K562 (cell line): ENCODE measurements around the gene CHAMP1. TPM values are rescaled to one million over a fixed set of nuclear protein-coding genes. Genes with fewer than 3 reads are reported as not detected.

Experiments used
- ATAC-seq: fragments of 200-7000 bp; cut with Tn5 transposase; 3 replicates; pipeline ENCODE4 v1.9.1; 2020; ENCODE audit warnings: moderate library complexity
- BruUV-seq: library from RNA; stranded (reverse); fragments of 400-500 nt; replicated peaks from 2 replicates; lab custom pipeline; 2021; lab: Mats Ljungman, UMichigan
- CTCF ChIA-PET: fragments of 300-600 bp; formaldehyde crosslinking; extraction: SDS; loops from one replicate; lab custom pipeline; 2021; ENCODE audit warnings: low intra/inter-chr PET ratio; lab: Yijun Ruan, JAX
- POLR2A ChIA-PET: fragments of 300-600, 350-650 bp; sonication (Branson Sonifier 250); formaldehyde crosslinking; extraction: SDS; loops from one replicate; lab custom pipeline; 2021; ENCODE audit warnings: antibody characterized with exemption, inconsistent platforms; lab: Yijun Ruan, JAX
- DNase-seq, 4 experiments: peaks; one replicate each; pipeline versions ENCODE4 v3.0.0 to v3.0.0-alpha.2; 2011 to 2018; ENCODE audit warnings: low spot score in 3 of 4, mixed read lengths in 3 of 4; ENCODE audit errors: extremely low read depth in 1 of 4
- FAIRE-seq: peaks from 2 replicates; lab custom pipeline; 2011; peaks lifted over from hg19 to GRCh38; lab: Jason Lieb, UNC
- H2AFZ ChIP-seq: 2 replicates; pipeline ENCODE4 v1.6.0; 2011; ENCODE audit warnings: low read depth, low read length, control low read depth, inconsistent platforms
- H3K27ac ChIP-seq: fragments of 200-600 bp; 3 replicates; pipeline ENCODE4 v1.8.0; 2011; ENCODE audit warnings: low read depth, mild to moderate bottlenecking, control low read depth, inconsistent platforms, low read length, moderate library complexity, mixed read lengths; ENCODE audit errors: extremely low read depth
- H3K27me3 ChIP-seq, 2 experiments: fragments of 300-600 bp in 1 of 2; 2 replicates in 1 of 2; 3 replicates in 1 of 2; pipeline versions ENCODE4 v1.6.0 to v1.8.0; 2011; ENCODE audit warnings: inconsistent platforms in 2 of 2, low read length in 2 of 2, mild to moderate bottlenecking in 1 of 2, mixed read lengths in 1 of 2, moderate library complexity in 1 of 2; ENCODE audit not compliant: control insufficient read depth in 2 of 2, insufficient read depth in 2 of 2
- H3K36me3 ChIP-seq: fragments of 300-600 bp; 3 replicates; pipeline ENCODE4 v1.8.0; 2011; ENCODE audit warnings: mild to moderate bottlenecking, low read length, inconsistent platforms; ENCODE audit not compliant: control insufficient read depth, insufficient read depth
- H3K4me1 ChIP-seq, 2 experiments: fragments of 200-600 bp in 1 of 2; replicated peaks in 1 of 2; 2 replicates in 1 of 2; 3 replicates in 1 of 2; pipeline versions ENCODE4 v1.5.1 to v1.8.0; 2011; ENCODE audit warnings: inconsistent platforms in 2 of 2, low read length in 2 of 2, mild to moderate bottlenecking in 1 of 2, mixed read lengths in 1 of 2, moderate library complexity in 1 of 2; ENCODE audit not compliant: control insufficient read depth in 2 of 2, insufficient read depth in 2 of 2
- H3K4me2 ChIP-seq: 2 replicates; pipeline ENCODE4 v1.6.1; 2011; ENCODE audit warnings: low read length, control low read depth, inconsistent platforms, mixed read lengths; ENCODE audit not compliant: insufficient read depth
- H3K4me3 ChIP-seq: fragments of 200-600 bp; sonication (generic), shearing (Covaris generic); 2 replicates; pipeline ENCODE4 v1.5.1; 2016; ENCODE audit warnings: control low read depth, inconsistent platforms
- H3K79me2 ChIP-seq: fragments of 200-600 bp; 3 replicates; pipeline ENCODE4 v1.8.0; 2011; ENCODE audit warnings: low read length, inconsistent platforms; ENCODE audit not compliant: control insufficient read depth, insufficient read depth
- H3K9ac ChIP-seq, 2 experiments: 2 replicates each; pipeline versions ENCODE4 v1.6.0 to v1.6.1; 2011; ENCODE audit warnings: low read depth in 2 of 2, low read length in 2 of 2, control low read depth in 1 of 2, inconsistent platforms in 1 of 2, mild to moderate bottlenecking in 1 of 2, mixed read lengths in 1 of 2; ENCODE audit not compliant: insufficient read depth in 1 of 2
- H3K9me1 ChIP-seq: one replicate; pipeline ENCODE4 v1.6.0; 2011; ENCODE audit warnings: inconsistent platforms, mild to moderate bottlenecking, low read length, moderate library complexity; ENCODE audit not compliant: control insufficient read depth, insufficient read depth
- H3K9me3 ChIP-seq: replicated peaks from 2 replicates; pipeline ENCODE4 v1.5.1; 2011; ENCODE audit warnings: low read depth, low read length, inconsistent platforms; ENCODE audit not compliant: control insufficient read depth, insufficient read depth
- H4K20me1 ChIP-seq: replicated peaks from 2 replicates; pipeline ENCODE4 v1.6.1; 2011; ENCODE audit warnings: low read length, inconsistent platforms, mixed read lengths; ENCODE audit not compliant: control insufficient read depth, insufficient read depth
- HNRNPK ChIP-seq: fragments of 200-400 bp; formaldehyde crosslinking; IDR thresholded peaks from one replicate; pipeline ENCODE4 v1.6.1; 2018; ENCODE audit warnings: mild to moderate bottlenecking, low read depth, low read length; ENCODE audit not compliant: poor library complexity, severe bottlenecking
- ZFPM2 ChIP-seq: fragments of 250-450 bp; sonication (Bioruptor Pico); IDR thresholded peaks from 2 replicates; pipeline ENCODE4 v1.5.1; 2022; ENCODE audit warnings: mild to moderate bottlenecking
- ZNF277 ChIP-seq: fragments of 250-450 bp; sonication (Bioruptor Pico); IDR thresholded peaks from 2 replicates; pipeline ENCODE4 v1.8.0; 2022; ENCODE audit warnings: inconsistent platforms, mild to moderate bottlenecking, moderate library complexity, borderline replicate concordance
- ZNF766 ChIP-seq: fragments of 200-800 bp; sonication (Bioruptor generic); conservative IDR thresholded peaks from 2 replicates; pipeline ENCODE4 v1.6.1; 2016; ENCODE audit warnings: missing genetic modification characterization, missing compliant biosample characterization
- WGBS: fragments of 100-300 bp; shearing (Covaris generic); methylation state at CpG from one replicate; pipeline ENCODE4 v1.1.6; 2016; ENCODE audit warnings: low coverage, mixed read lengths; ENCODE audit not compliant: insufficient coverage; ENCODE audit errors: missing lambda C conversion rate; 5-methylcytosine and 5-hydroxymethylcytosine counted together
- in situ Hi-C: fragments of 300-500 bp; cut with MboI; formaldehyde crosslinking; loops from 4 replicates; pipeline ENCODE4 v1.15.0; 2018; ENCODE audit warnings: inconsistent platforms, mixed read lengths
- intact Hi-C: fragments of 100-400 bp; cut with micrococcal nuclease; formaldehyde crosslinking; loops from 2 replicates; pipeline ENCODE4 v1.14.2; 2022
- polyA plus RNA-seq, 8 experiments: library from polyadenylated mRNA; depleted of rRNA in 4 of 8; stranded (reverse) in 5 of 8; unstranded in 3 of 8; fragments of >200 nt; fragmentation: Nextera tagmentation in 2 of 8; fragmentation: Illumina TruSeq in 1 of 8; extraction: Ambion mirVana in 2 of 8; extraction: Trizol in 1 of 8; gene quantifications; 2 replicates each; pipeline versions ENCODE4 v1.2.1 to v1.2.3, GENCODE V29; 2011 to 2014; ENCODE audit warnings: inconsistent platforms in 1 of 8, missing spikeins in 1 of 8
- total RNA-seq, 7 experiments: library from RNA; depleted of rRNA in 6 of 7; stranded (reverse); fragments of >200 nt in 6 of 7; fragmentation: Illumina TruSeq in 2 of 7; extraction: Trizol in 2 of 7; gene quantifications; 2 replicates each; pipeline versions ENCODE4 v1.2.1 to v1.2.3, GENCODE V29; 2011 to 2021; ENCODE audit warnings: low replicate concordance in 1 of 7
- TF ChIP-seq, protein P1 (sequence below): fragments of 450-650 bp; IDR thresholded peaks from 2 replicates; pipeline ENCODE4 v1.6.1; 2016; ENCODE audit warnings: mild to moderate bottlenecking, moderate library complexity

The CHAMP1 gene
- total and polyA plus RNA-seq, 9 of the 15 experiments (the other 6 are each of a cell fraction or from before 2014, with no cell fraction given), result 0.70 to 40.6 (median 15.3) TPM

GRCh38 chr13:114269281-114269770 lies 45.0 kb upstream of the CHAMP1 start:
- no peak overlapping the region for H3K4me3 ChIP-seq
- ATAC-seq (no peak), FAIRE-seq (no peak), DNase-seq (no peak)
- H3K36me3 ChIP-seq, result peaks cover 77% of the 10 kb centered on the region
- no peaks in the 10 kb centered on the region for H3K9me1 ChIP-seq
- POLR2A ChIA-PET, result no interaction called here
- in situ Hi-C loops, result no loop called here
- H3K27ac ChIP-seq, result no peak overlapping the region
- 80% methylated on average over 4 of the region's 4 CpGs for WGBS
- peaks cover 2% of the 10 kb centered on the region; the same call in 1 of the 2 replicates for H3K9me3 ChIP-seq
- BruUV-seq, result no TSS peak
- H2AFZ ChIP-seq, result no peak overlapping the region
- no peaks in the 10 kb centered on the region for H3K27me3 ChIP-seq
- H4K20me1 ChIP-seq, result no peaks in the 10 kb centered on the region; the same call in 1 of the 2 replicates
- H3K4me2 ChIP-seq, result no peak overlapping the region
- H3K9ac ChIP-seq, result no peak overlapping the region
- intact Hi-C loops, result loop anchor here (1.0 kb wide), 1 partner anchor 35 kb away; no protein-coding TSS in a partner anchor
- H3K79me2 ChIP-seq, result no peaks in the 10 kb centered on the region
- no peaks in the 10 kb centered on the region for H3K4me1 ChIP-seq
- CTCF ChIA-PET, result no interaction called here
- TF ChIP-seq, protein P1, sequence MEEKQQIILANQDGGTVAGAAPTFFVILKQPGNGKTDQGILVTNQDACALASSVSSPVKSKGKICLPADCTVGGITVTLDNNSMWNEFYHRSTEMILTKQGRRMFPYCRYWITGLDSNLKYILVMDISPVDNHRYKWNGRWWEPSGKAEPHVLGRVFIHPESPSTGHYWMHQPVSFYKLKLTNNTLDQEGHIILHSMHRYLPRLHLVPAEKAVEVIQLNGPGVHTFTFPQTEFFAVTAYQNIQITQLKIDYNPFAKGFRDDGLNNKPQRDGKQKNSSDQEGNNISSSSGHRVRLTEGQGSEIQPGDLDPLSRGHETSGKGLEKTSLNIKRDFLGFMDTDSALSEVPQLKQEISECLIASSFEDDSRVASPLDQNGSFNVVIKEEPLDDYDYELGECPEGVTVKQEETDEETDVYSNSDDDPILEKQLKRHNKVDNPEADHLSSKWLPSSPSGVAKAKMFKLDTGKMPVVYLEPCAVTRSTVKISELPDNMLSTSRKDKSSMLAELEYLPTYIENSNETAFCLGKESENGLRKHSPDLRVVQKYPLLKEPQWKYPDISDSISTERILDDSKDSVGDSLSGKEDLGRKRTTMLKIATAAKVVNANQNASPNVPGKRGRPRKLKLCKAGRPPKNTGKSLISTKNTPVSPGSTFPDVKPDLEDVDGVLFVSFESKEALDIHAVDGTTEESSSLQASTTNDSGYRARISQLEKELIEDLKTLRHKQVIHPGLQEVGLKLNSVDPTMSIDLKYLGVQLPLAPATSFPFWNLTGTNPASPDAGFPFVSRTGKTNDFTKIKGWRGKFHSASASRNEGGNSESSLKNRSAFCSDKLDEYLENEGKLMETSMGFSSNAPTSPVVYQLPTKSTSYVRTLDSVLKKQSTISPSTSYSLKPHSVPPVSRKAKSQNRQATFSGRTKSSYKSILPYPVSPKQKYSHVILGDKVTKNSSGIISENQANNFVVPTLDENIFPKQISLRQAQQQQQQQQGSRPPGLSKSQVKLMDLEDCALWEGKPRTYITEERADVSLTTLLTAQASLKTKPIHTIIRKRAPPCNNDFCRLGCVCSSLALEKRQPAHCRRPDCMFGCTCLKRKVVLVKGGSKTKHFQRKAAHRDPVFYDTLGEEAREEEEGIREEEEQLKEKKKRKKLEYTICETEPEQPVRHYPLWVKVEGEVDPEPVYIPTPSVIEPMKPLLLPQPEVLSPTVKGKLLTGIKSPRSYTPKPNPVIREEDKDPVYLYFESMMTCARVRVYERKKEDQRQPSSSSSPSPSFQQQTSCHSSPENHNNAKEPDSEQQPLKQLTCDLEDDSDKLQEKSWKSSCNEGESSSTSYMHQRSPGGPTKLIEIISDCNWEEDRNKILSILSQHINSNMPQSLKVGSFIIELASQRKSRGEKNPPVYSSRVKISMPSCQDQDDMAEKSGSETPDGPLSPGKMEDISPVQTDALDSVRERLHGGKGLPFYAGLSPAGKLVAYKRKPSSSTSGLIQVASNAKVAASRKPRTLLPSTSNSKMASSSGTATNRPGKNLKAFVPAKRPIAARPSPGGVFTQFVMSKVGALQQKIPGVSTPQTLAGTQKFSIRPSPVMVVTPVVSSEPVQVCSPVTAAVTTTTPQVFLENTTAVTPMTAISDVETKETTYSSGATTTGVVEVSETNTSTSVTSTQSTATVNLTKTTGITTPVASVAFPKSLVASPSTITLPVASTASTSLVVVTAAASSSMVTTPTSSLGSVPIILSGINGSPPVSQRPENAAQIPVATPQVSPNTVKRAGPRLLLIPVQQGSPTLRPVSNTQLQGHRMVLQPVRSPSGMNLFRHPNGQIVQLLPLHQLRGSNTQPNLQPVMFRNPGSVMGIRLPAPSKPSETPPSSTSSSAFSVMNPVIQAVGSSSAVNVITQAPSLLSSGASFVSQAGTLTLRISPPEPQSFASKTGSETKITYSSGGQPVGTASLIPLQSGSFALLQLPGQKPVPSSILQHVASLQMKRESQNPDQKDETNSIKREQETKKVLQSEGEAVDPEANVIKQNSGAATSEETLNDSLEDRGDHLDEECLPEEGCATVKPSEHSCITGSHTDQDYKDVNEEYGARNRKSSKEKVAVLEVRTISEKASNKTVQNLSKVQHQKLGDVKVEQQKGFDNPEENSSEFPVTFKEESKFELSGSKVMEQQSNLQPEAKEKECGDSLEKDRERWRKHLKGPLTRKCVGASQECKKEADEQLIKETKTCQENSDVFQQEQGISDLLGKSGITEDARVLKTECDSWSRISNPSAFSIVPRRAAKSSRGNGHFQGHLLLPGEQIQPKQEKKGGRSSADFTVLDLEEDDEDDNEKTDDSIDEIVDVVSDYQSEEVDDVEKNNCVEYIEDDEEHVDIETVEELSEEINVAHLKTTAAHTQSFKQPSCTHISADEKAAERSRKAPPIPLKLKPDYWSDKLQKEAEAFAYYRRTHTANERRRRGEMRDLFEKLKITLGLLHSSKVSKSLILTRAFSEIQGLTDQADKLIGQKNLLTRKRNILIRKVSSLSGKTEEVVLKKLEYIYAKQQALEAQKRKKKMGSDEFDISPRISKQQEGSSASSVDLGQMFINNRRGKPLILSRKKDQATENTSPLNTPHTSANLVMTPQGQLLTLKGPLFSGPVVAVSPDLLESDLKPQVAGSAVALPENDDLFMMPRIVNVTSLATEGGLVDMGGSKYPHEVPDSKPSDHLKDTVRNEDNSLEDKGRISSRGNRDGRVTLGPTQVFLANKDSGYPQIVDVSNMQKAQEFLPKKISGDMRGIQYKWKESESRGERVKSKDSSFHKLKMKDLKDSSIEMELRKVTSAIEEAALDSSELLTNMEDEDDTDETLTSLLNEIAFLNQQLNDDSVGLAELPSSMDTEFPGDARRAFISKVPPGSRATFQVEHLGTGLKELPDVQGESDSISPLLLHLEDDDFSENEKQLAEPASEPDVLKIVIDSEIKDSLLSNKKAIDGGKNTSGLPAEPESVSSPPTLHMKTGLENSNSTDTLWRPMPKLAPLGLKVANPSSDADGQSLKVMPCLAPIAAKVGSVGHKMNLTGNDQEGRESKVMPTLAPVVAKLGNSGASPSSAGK, result no peak
- TF ChIP-seq ZFPM2 (no peak), ZNF277 (CRISPR knock-in tag) (no peak), HNRNPK (no peak), ZNF766 (CRISPR knock-in tag) (no peak)
